Endothelial cell of hepatic sinusoid (primary cell): Measurements from ENCODE around the gene ACACA.

Experiments
- in situ Hi-C: cut with HindIII; loops from 2 replicates; pipeline ENCODE4 v1.10.0; 2017; ENCODE audit warnings: low sequenced_read_pairs

The ACACA gene

GRCh38 chr17:37082311-37082860 is 324.2 kb downstream of the ACACA start:
- in situ Hi-C loops: no loop called here

GRCh38 chr17:37081287-37081686 is 325.3 kb downstream of the ACACA start:
- in situ Hi-C loops: no loop called here

- in situ Hi-C loops: no loop called here
Observed at GRCh38 chr17:37079735-37080134, 326.9 kb downstream of the ACACA start.

- in situ Hi-C loops: no loop called here
Observed at GRCh38 chr17:37079065-37079708, 327.4 kb downstream of the ACACA start.

GRCh38 chr17:37073464-37073863 is 333.2 kb downstream of the ACACA start:
- in situ Hi-C loops: loop anchor here (25.0 kb wide), 1 partner anchor 311 kb away; no protein-coding TSS in a partner anchor

- in situ Hi-C loops: loop anchor here (25.0 kb wide), 1 partner anchor 307 kb away; no protein-coding TSS in a partner anchor
Observed at GRCh38 chr17:37069087-37069486, 337.5 kb downstream of the ACACA start.

- in situ Hi-C loops: loop anchor here (25.0 kb wide), 1 partner anchor 306 kb away; no protein-coding TSS in a partner anchor
Observed at GRCh38 chr17:37068266-37068665, 338.4 kb downstream of the ACACA start.

- in situ Hi-C loops: loop anchor here (25.0 kb wide), 1 partner anchor 305 kb away; no protein-coding TSS in a partner anchor
Observed at GRCh38 chr17:37067555-37068111, 339.0 kb downstream of the ACACA start.

GRCh38 chr17:37066322-37067255 is 340.0 kb downstream of the ACACA start:
- in situ Hi-C loops: loop anchor here (25.0 kb wide), 1 partner anchor 304 kb away; no protein-coding TSS in a partner anchor

GRCh38 chr17:37065486-37066321 is 340.9 kb downstream of the ACACA start:
- in situ Hi-C loops: loop anchor here (25.0 kb wide), 1 partner anchor 303 kb away; no protein-coding TSS in a partner anchor

GRCh38 chr17:37064956-37065355 is 341.7 kb downstream of the ACACA start:
- in situ Hi-C loops: loop anchor here (25.0 kb wide), 1 partner anchor 303 kb away; no protein-coding TSS in a partner anchor

- in situ Hi-C loops: loop anchor here (25.0 kb wide), 1 partner anchor 302 kb away; no protein-coding TSS in a partner anchor
Observed at GRCh38 chr17:37064206-37064605, 342.4 kb downstream of the ACACA start.

- in situ Hi-C loops: loop anchor here (25.0 kb wide), 1 partner anchor 300 kb away; no protein-coding TSS in a partner anchor
Observed at GRCh38 chr17:37062021-37062420, 344.6 kb downstream of the ACACA start.

- in situ Hi-C loops: loop anchor here (25.0 kb wide), 1 partner anchor 299 kb away; no protein-coding TSS in a partner anchor
Observed at GRCh38 chr17:37060928-37061327, 345.7 kb downstream of the ACACA start.

- in situ Hi-C loops: loop anchor here (25.0 kb wide), 1 partner anchor 298 kb away; no protein-coding TSS in a partner anchor
Observed at GRCh38 chr17:37060094-37060493, 346.5 kb downstream of the ACACA start.

- in situ Hi-C loops: loop anchor here (5.0 to 25.0 kb wide), 3 partner anchors 175 to 412 kb away; no protein-coding TSS in a partner anchor
Observed at GRCh38 chr17:37059493-37059892, 347.1 kb downstream of the ACACA start.

- in situ Hi-C loops: loop anchor here (5.0 to 25.0 kb wide), 3 partner anchors 172 to 409 kb away; no protein-coding TSS in a partner anchor
Observed at GRCh38 chr17:37056622-37057021, 350.0 kb downstream of the ACACA start.

GRCh38 chr17:37054894-37055293 is 351.7 kb downstream of the ACACA start:
- in situ Hi-C loops: loop anchor here (5.0 to 25.0 kb wide), 3 partner anchors 170 to 408 kb away; no protein-coding TSS in a partner anchor

- in situ Hi-C loops: loop anchor here (10.0 to 25.0 kb wide), 2 partner anchors 168 to 290 kb away; no protein-coding TSS in a partner anchor
Observed at GRCh38 chr17:37052450-37052849, 354.2 kb downstream of the ACACA start.
